ENCODE results near the gene SDHA.
"Not testable (repeated sequence)": the region's sequence is repeated elsewhere in the genome, so short reads cannot be mapped to it uniquely, and the experiment has no call there.

SDHA gene

GRCh38 chr5:303741-304140, 85.6 kb downstream of the SDHA start:
- not testable (repeated sequence) for DNase-seq

- no peak for DNase-seq
These were observed 86.9 kb downstream of the SDHA start for GRCh38 chr5:305050-305449.

- no peak for DNase-seq
These were observed 87.3 kb downstream of the SDHA start for GRCh38 chr5:305459-305858.

GRCh38 chr5:306011-306805, 88.1 kb downstream of the SDHA start:
- DNase-seq = no peak
